ENCODE measurements around the gene MORN3.
A peak's percentile ranks its signal among the peaks of the same experiment; 100 is the strongest.
"Not testable (repeated sequence)": the region's sequence is repeated elsewhere in the genome, so short reads cannot be mapped to it uniquely, and the experiment has no call there.

MORN3 gene, protein sequence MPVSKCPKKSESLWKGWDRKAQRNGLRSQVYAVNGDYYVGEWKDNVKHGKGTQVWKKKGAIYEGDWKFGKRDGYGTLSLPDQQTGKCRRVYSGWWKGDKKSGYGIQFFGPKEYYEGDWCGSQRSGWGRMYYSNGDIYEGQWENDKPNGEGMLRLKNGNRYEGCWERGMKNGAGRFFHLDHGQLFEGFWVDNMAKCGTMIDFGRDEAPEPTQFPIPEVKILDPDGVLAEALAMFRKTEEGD

DNA sequence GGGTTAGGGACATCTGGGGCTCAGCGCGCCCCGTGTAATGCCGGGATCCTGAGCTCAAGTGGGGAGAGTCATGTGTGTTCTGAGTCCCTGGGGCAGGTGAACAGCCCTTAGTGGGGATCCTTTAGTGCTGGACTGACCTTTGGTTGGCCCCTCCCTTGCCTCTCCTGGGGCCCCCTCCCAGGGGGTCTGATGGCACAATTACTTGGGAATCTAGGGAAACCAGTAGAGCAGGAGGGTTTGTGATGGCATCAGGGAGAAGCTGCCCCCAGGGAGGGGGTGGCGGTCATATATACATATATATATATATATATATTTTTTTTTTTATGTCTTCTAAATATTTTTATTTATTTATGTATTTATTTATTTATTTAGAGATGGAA, at the start of gene MORN3:
MORN3 (minus strand) TSS at position 134 of the 380 bp plus-strand sequence. CDS start 171 bp downstream, outside the sequence.
- no peak for DNase-seq (ENCODE audit: low spot score)

DNA sequence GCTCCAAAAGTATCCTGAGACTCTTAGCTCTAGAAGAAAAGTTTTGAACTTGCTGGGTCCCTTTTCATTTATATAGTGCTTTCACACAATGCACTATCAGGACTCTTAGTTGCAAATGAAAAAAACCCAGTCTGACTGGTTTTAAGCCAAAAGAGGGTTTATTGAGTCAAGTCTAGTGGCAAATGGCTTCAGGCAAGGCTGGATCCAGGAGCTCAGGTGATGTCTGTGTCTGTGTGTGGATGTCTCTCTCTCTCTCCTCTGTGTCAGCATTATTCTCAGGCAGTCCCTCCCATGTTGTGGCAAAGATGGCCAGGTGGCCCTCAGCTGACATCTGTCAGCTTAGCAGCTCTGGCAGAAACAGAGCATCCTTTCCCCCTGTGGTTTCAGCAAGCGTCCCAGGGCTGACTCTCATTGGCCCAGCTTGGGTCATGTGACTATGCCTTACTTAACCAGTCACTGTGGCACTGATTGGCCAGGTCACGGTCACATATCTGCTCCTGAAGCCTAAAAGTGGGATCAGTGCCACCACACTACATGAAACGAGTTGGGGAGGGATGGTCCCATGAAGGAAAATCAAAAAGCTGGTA, 49.3 kb upstream of the MORN3 start:
- no peak for DNase-seq (ENCODE audit: low spot score)

DNA sequence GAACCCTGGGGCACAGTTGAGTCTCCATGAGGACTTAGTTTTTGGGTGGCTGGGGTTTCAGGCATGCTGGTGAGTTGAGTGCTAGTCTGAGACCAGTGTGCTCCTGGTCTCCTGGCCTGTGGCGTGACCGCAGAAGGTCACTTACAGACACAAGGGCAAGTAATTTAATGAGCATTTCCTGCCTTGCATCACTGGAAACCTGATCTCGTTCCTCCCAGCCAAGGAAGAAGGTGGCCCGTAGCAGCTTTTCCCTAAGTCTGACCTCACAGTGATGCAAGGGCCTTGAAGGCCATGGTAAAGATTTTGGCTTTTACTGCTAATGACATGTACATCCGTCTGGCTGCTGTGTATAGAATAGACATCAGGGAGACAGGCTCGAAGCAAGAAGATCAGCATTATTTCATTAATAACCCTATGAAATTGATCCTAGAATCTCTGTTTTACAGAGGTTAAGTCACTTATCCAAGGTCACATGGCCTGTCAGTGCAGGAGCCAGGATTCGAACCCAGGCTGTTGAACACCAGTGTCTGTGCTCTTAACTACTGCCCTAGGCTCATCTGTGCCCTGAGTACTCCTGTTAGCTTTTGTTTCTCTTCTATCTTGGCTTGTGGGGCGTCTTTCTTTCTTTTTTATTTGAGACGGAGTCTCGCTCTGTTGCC, 47.7 kb upstream of the MORN3 start:
- DNase-seq (ENCODE audit: low spot score), result no peak

DNA sequence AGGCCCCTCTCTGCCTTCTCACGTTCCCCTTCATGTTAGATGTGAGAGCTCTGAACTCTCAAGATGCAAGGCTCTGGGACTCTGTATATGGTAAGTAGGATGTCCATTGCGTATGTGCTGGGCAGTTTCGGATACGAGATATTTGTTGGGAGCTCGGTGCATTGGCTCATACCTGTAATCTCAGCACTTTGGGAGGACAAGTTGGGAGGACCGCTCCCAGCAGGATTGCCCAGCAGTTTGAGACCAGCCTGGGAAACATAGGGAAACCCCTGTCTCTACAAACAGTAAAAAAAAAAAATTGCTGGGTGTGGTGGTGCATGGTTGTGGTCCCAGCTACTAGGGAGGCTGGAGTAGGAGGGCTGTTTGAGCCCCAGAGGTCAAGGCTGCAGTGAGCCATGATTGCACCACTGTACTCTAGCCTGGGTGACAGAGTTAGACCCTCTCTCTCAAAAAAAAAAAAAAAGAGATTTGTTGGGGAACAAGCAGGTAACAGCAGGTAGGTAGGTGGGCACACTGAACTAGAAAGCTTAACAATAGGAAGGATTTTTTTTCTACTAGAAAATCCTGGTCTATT, 46.5 kb upstream of the MORN3 start:
- DNase-seq (ENCODE audit: low spot score), result no peak

DNA sequence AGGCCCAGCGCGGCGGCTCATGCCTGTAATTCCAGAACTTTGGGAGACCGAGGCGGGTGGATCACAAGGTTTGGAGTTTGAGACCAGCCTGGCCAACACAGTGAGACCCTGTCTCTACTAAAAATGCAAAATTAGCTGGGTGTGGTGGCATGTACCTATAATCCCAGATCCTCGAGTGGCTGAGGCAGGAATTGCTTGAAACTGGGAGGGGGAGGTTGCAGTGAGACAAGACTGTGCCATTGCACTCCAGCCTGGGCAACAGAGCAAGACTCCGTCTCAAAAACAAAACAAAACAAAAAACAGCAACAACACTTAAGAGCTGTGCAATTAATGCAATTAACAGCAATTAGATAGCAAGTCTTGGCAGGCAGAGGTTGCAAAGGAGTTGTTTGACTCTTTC, 45.6 kb upstream of the MORN3 start:
- DNase-seq (ENCODE audit: low spot score), result not testable (repeated sequence)

DNA sequence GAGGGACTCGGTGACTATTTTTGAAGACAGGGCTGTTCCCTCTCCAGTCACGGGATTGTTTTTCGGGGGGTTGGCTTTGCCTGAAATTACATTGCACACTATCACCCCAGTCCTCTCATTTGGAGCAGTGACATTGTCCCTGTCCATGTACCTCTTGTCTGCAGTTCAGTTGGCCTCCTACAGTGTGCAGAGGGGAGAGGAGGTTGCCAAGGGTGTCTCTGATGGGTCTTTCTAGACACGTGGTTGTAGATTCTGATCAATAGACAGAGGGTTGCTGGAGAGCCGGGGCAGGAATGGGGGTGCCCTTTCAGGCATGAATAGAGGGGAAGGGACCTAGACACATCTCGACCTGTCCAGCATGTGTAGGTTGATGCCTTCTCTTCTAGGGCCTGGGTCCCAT, 44.3 kb upstream of the MORN3 start:
- DNase-seq (ENCODE audit: low spot score), result no peak

DNA sequence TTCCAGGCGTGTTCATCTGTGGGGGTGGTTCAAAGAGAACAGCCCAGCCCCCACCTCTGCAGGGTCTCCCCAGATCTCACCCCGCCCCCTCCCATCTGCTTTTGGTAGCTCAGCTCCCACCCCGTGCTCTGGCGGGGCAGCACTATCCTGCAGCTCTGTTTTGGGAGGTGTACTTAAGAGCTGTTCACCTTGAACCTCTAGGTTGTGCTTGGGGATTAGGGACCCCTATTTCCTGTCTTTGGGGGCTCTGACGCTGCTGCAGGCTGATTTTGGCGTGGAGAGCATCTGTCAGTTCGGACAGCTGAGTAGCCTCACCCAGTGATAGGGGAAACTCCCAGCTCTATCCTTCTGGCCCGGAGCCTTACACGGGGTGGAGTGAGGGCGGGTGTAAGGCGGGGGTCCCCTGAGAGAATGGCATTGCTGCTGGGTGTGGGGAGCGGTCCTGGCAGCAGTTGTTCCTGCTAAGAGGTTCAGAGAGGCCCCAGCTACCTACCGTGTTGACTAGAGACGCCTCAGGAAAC, 43.9 kb upstream of the MORN3 start:
- DNase-seq (ENCODE audit: low spot score), result no peak

GRCh38 chr12:121712461-121713256, 43.2 kb upstream of the MORN3 start, which contains the start of gene TMEM120B:
Gene TMEM120B, plus strand, starts transcription at chr12:121712752. Its CDS starts 144 bp downstream, at chr12:121712896.
- DNase-seq (ENCODE audit: low spot score), result peak; percentile 81

GRCh38 chr12:121712190-121712460, 42.7 kb upstream of the MORN3 start:
- no peak for DNase-seq (ENCODE audit: low spot score)

- no peak for DNase-seq (ENCODE audit: low spot score)
Observed at GRCh38 chr12:121711361-121712189, 42.1 kb upstream of the MORN3 start.

- DNase-seq (ENCODE audit: low spot score), result no peak
Observed at GRCh38 chr12:121709478-121709961, 40.1 kb upstream of the MORN3 start.

GRCh38 chr12:121709064-121709424, 39.6 kb upstream of the MORN3 start:
- not testable (repeated sequence) for DNase-seq (ENCODE audit: low spot score)

- DNase-seq (ENCODE audit: low spot score), result no peak
Observed at GRCh38 chr12:121708313-121709063, 39.0 kb upstream of the MORN3 start.

GRCh38 chr12:121705514-121705913, 36.1 kb upstream of the MORN3 start:
- no peak for DNase-seq (ENCODE audit: low spot score)

DNA sequence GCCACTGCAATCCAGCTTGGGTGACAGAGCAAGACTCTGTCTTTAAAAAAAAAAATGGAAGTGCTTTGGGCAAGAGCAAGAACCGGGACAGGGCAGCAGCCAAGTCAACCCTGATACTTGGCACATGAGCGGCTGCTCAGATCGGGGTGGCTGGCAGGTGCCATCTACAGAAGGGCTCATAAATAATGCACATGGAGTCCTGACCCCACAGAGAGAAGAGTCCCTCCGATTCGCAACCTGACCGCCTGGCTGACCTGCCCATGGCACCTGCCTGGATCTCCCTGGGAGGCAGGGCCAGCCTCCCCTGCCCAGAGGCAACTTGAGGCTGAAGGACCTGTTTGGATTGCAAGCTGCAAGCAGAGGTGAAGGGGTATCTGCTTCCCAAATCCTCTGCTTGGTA, 33.5 kb upstream of the MORN3 start:
- no peak for DNase-seq (ENCODE audit: low spot score)

DNA sequence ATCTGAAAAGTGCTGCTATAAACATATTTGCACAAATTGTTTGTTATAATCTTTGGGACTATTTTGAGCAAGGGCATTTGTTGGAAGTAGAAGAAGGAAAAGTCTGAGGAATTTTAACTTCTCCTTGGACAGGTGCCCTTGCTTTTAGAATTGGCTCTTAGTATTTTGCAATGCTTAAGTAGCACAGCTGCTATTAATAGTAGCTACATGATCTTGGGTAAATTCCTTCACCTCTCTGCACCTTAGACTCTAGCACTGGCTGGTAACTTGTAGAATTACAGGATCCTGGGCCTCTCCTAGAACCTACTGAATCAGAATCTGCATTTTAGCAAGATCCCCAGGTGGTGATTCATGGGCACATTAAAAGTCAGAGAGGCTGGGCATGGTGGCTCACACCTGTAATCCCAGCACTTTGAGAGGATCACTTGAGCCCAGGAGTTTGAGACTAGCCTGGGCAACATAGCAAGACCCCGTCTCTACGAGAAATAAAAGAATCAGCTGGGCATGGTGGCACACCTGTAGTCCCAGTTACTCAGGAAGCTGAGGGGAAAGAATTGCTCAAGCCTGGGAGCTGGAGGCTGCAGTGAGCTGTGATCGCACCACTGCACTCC, 32.3 kb upstream of the MORN3 start:
- no peak for DNase-seq (ENCODE audit: low spot score)

DNA sequence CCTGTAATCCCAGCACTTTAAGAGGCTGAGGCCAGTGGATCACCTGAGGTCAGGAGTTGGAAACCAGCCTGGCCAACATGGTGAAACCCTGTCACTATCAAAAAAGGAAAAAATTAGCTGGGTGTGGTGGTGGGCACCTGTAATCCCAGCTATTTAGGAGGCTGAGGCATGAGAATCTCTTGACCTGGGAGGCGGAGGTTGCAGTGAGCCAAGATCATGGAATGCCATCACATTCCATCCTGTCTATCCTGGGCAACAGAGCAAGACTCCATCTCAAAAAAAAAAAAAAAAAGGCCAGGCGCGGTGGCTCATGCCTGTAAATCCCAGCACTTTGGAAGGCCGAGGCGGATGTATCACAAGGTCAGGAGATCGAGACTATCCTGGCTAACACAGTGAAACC, 28.4 kb upstream of the MORN3 start:
- not testable (repeated sequence) for DNase-seq (ENCODE audit: low spot score)

GRCh38 chr12:121697093-121697698, 27.7 kb upstream of the MORN3 start:
- DNase-seq (ENCODE audit: low spot score), result no peak

DNA sequence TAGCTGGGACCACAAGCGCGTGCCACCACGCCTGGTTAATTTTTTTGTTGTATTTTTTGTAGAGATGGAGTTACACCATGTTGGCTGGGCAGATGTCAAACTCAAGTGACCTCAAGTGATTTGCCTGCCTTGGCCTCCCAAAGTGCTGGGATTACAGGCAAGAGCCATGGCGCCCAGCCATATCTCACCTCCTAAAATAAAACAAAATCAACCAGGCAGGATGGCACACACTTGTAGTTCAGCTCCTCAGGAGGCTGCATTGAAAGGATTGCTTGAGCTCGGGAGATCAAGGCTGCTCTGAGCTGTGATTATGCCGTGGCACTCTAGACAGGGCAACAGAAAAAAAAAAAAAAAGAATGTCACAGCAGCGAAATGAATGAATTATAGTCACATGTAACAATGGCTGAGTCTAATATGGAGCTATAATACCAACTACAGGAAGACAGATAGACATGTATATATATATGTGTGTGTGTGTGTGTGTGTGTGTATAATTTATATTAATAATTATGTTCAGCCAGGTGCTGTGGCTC, 23.8 kb upstream of the MORN3 start:
- no peak for DNase-seq (ENCODE audit: low spot score)
